Measurements from ENCODE around the gene RPS18. TPM values are rescaled to one million over a fixed set of nuclear protein-coding genes. Genes with fewer than 3 reads are reported as not detected.

The RPS18 gene
- total and polyA plus RNA-seq, 2 of the 13 experiments (the other 11 are each of a cell fraction or from before 2014, with no cell fraction given), result 3,896 to 5,806 TPM

- Histone ChIP-seq H3K27ac (ENCODE audit: extremely low read length, insufficient read depth, low read length) (no peak overlapping the region), H4K20me1 (ENCODE audit: insufficient read depth, low read length) (no peaks in the 10 kb centered on the region), H3K4me3 (replicated peaks in 1 of 3; ENCODE audit: insufficient read depth in 1 of 3, low read depth in 2 of 3, low read length in 3 of 3) (no peak overlapping the region), H3K79me2 (ENCODE audit: insufficient read depth, low read length) (no peaks in the 10 kb centered on the region), H3K9me3 (ENCODE audit: low read length) (no peaks in the 10 kb centered on the region), H3K36me3 (replicated peaks in 1 of 2; ENCODE audit: control insufficient read depth in 1 of 2, insufficient read depth in 2 of 2, low read length in 2 of 2) (no peaks in the 10 kb centered on the region), H3K4me1 (ENCODE audit: insufficient read depth, low read length) (no peaks in the 10 kb centered on the region), H3K4me2 (ENCODE audit: low read depth, low read length) (no peak overlapping the region), H3K27me3 (ENCODE audit: control insufficient read depth in 1 of 2, insufficient read depth in 2 of 2, low read length in 2 of 2) (peaks cover 2 to 39% of the 10 kb centered on the region in 2 experiments; a peak in 4 of 5 replicates), H2AFZ (ENCODE audit: low read length) (no peak overlapping the region), H3K9ac (ENCODE audit: insufficient read depth, low read depth, low read length) (no peak overlapping the region)
- FAIRE-seq (no peak), ATAC-seq (no peak), DNase-seq (ENCODE audit: low spot score) (no peak)
- ChIA-PET CTCF (ENCODE audit: low intra/inter-chr PET ratio, low total read pairs) (no interaction called here), POLR2A (interaction anchor here (1.6 kb wide), 1 partner anchor 14 kb away, joined by 6 read pairs; no protein-coding TSS in a partner anchor)
- intact Hi-C loops (cut with micrococcal nuclease; ENCODE audit: unreplicated experiment) (no loop called here), in situ Hi-C loops (cut with HindIII; ENCODE audit: extremely low pct_ligation_motif_present, low pct_unique_long_range_greater_than_20kb) (no loop called here)
- no TSS peak for BruUV-seq (replicated peaks)
- 6% methylated on average over 6 of the region's 6 CpGs for WGBS (ENCODE audit: low lambda C conversion rate)
- TF ChIP-seq EHMT2 (IDR thresholded peaks at IDR 0.05; ENCODE audit: borderline replicate concordance, low read depth, low read length) (no peak), ELF4 (CRISPR knock-in tag; IDR thresholded peaks at IDR 0.05; ENCODE audit: borderline replicate concordance) (no peak), TEAD2 (CRISPR knock-in tag; IDR thresholded peaks at IDR 0.05) (no peak), ZNF414 (CRISPR knock-in tag; IDR thresholded peaks at IDR 0.05) (no peak), ZNF12 (CRISPR knock-in tag; IDR thresholded peaks at IDR 0.05) (no peak)
Measured at GRCh38 chr6:33235221-33235634, 36.6 kb upstream of the RPS18 start.

GRCh38 chr6:33236328-33236727, 35.5 kb upstream of the RPS18 start:
- CTCF ChIA-PET (ENCODE audit: low intra/inter-chr PET ratio, low total read pairs), result no interaction called here
- ATAC-seq, result no peak
- POLR2A ChIA-PET, result interaction anchor here (1.6 to 3.4 kb wide), 2 partner anchors 13 kb away, joined by 6 to 16 read pairs; no protein-coding TSS in a partner anchor
- no peaks in the 10 kb centered on the region for H4K20me1 ChIP-seq (ENCODE audit: insufficient read depth, low read length)
- no peaks in the 10 kb centered on the region for H3K4me1 ChIP-seq (ENCODE audit: insufficient read depth, low read length)
- no peaks in the 10 kb centered on the region for H3K36me3 ChIP-seq (replicated peaks in 1 of 2; ENCODE audit: control insufficient read depth in 1 of 2, insufficient read depth in 2 of 2, low read length in 2 of 2)
- no peak for DNase-seq (ENCODE audit: low spot score)
- intact Hi-C loops (cut with micrococcal nuclease; ENCODE audit: unreplicated experiment), result no loop called here
- H3K4me3 ChIP-seq (replicated peaks in 1 of 3; ENCODE audit: insufficient read depth in 1 of 3, low read depth in 2 of 3, low read length in 3 of 3), result no peak overlapping the region
- FAIRE-seq, result no peak
- BruUV-seq (replicated peaks), result no TSS peak
- H3K27me3 ChIP-seq (ENCODE audit: control insufficient read depth in 1 of 2, insufficient read depth in 2 of 2, low read length in 2 of 2), result peaks cover 2 to 43% of the 10 kb centered on the region in 2 experiments; a peak in 4 of 5 replicates
- no peak overlapping the region for H2AFZ ChIP-seq (ENCODE audit: low read length)
- no peak overlapping the region for H3K4me2 ChIP-seq (ENCODE audit: low read depth, low read length)
- H3K9ac ChIP-seq (ENCODE audit: insufficient read depth, low read depth, low read length), result no peak overlapping the region
- no peaks in the 10 kb centered on the region for H3K79me2 ChIP-seq (ENCODE audit: insufficient read depth, low read length)
- no peaks in the 10 kb centered on the region for H3K9me3 ChIP-seq (ENCODE audit: low read length)
- no peak overlapping the region for H3K27ac ChIP-seq (ENCODE audit: extremely low read length, insufficient read depth, low read length)
- in situ Hi-C loops (cut with HindIII; ENCODE audit: extremely low pct_ligation_motif_present, low pct_unique_long_range_greater_than_20kb), result no loop called here
- TF ChIP-seq ZNF333 (CRISPR knock-in tag; IDR thresholded peaks at IDR 0.05; ENCODE audit: borderline replicate concordance), result no peak
- no peak for TF ChIP-seq ZNF446 (CRISPR knock-in tag; IDR thresholded peaks at IDR 0.05)
- no peak for TF ChIP-seq TBL1XR1 (IDR thresholded peaks at IDR 0.05; ENCODE audit: borderline replicate concordance, low read length, partially characterized antibody)
- TF ChIP-seq CTCF (CRISPR knock-in tag; IDR thresholded peaks at IDR 0.05), result no peak
- no peak for TF ChIP-seq ZBTB2 (CRISPR knock-in tag; IDR thresholded peaks at IDR 0.05; ENCODE audit: low read depth)
- no peak for TF ChIP-seq HDAC1 (CRISPR knock-in tag; IDR thresholded peaks at IDR 0.05)
- TF ChIP-seq ZNF121 (CRISPR knock-in tag; IDR thresholded peaks at IDR 0.05), result no peak
- no peak for TF ChIP-seq ZNF251 (CRISPR knock-in tag; IDR thresholded peaks at IDR 0.05)
- TF ChIP-seq ZBTB33 (CRISPR knock-in tag; IDR thresholded peaks at IDR 0.05), result no peak

Data from HepG2 (cell line).